C1 segment of cervical spinal cord (tissue), 14 donors: Measurements from ENCODE around the gene PGM1.
"Not testable (repeated sequence)": the region's sequence is repeated elsewhere in the genome, so short reads cannot be mapped to it uniquely, and the experiment has no call there.

Source experiments
- DNase-seq, 14 donors: peaks; one replicate each; lab custom pipeline; 2025; lab: John Stamatoyannopoulos, UW

The PGM1 gene

DNA sequence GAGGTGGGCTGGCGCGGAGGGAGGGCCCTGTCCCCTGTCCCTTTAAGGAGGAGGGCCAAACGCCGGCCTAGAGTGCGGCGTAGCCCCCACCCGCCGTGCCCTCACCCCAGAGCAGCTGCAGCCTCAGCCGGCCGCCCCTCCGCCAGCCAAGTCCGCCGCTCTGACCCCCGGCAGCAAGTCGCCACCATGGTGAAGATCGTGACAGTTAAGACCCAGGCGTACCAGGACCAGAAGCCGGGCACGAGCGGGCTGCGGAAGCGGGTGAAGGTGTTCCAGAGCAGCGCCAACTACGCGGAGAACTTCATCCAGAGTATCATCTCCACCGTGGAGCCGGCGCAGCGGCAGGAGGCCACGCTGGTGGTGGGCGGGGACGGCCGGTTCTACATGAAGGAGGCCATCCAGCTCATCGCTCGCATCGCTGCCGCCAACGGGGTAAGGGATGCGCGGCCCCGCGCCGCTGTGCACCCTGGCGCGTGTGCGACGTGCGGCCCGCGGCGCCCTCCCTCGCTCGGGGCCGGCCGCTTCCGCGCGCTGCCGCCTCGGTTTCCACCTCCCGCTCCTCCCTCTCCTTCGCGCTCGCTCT is at the start of gene PGM1:
Gene PGM1, plus strand, starts transcription at position 109 of the 583 bp plus-strand sequence. Its CDS starts 78 bp downstream, at position 187.
- peak in 13 of 14 donors; percentile 10 to 81 (median 68) for DNase-seq

DNA sequence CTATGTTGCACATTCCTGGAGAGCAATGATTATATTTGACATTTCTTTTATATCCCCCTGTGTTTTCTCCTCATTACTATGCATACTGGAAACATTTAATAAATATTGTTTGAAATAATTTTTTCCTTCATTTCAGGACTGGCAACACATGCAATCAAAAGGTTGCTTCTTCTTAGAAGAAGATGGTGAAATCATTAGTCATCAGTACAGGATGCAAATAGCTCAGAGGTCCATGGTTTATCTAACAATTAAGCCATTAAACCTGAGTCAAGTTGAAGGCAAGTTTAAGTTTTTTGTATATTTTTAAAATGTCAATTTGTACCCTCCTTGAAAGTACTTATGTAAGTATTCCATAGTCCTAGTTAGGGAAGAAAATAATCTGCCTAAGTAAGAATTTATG is 47.4 kb upstream of the PGM1 start:
- DNase-seq = no peak

DNA sequence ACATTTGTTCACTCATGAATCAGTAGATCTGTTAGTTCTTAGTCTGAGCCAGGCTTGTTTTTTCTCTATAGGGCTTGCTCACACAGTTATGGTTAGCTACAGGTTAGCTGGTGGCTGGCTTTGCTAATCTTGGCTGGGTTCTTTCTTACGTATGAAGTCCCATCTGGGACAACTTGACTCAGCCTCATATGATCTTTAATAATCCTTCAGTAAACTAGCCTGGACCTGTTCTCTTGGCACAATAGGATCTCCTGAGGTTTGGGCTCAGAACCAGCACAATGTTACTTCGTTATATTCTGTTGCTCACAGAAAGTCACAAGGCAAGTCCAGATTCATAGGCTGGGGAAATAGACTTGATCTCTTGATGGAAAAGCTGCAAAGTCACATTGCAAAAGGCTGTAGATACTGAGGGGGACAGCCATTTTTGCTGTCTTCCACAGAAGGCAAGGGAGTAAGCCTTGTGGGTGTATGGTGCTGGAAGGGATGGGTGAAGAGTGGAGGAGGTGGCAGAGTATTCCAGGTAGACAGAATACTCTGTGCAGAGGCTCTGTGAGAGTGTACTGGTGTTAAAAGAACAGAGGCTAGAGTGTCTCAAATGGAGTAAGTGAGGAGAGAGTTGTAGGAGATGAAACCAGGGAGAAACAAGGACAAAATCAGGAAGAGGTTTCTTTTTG is 45.5 kb upstream of the PGM1 start:
- no peak for DNase-seq

DNA sequence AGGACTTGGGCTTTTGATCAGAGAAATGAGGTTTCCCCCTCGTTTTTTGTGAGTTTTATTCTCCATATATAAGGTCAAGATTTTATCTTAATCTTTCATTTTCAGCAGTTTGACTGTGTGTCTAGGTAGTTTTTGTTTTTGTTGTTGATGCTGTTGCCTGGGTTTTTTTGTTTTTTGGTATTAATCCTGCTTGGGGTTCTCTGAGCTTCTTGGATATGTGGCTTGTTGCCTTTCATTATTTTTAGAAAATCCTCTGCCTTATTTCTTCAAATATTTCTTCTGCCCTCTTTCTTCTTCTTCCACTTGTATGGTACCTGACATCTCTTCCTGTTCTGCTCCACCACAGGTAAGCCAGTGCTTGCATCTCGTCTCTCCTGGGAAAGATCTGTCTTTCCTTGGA is 44.9 kb upstream of the PGM1 start:
- no peak for DNase-seq

DNA sequence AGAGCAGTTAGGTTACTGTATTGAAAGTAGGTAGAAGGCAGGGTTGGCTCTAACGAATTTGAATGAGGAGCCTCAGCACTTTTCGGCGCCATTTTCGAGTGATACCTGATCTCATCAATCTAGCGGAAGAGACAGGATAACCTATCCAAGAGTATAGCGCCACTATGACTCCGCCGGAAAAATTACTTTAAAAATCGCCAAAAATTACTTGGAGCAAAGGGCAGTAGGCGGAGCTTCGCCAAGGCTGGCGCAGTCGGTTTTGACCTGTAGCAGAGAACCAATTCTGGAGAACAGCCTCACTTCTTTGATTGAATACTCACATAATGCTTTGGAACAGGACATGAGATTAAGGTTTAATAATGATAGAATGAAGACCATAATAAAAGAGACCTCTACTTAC is 44.3 kb upstream of the PGM1 start:
- no peak for DNase-seq

DNA sequence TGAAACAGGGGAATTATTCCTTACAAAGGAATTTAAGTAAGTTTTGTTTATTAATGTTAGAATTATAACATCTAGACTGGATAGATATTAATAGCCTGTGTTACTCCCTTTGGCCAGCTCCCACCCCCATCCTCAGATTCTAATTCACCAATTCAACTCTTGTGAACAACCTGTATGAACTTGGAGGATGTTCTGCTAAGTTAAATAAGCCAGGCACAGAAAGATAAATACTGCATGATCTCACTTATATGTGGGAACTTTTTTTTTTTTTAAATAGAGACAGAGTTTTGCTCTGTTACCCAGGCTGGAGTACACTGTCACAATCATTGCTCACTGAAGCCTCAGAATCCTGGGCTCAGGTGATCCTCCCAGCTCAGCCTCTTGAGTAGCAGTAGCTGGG is 37.7 kb upstream of the PGM1 start:
- no peak for DNase-seq

DNA sequence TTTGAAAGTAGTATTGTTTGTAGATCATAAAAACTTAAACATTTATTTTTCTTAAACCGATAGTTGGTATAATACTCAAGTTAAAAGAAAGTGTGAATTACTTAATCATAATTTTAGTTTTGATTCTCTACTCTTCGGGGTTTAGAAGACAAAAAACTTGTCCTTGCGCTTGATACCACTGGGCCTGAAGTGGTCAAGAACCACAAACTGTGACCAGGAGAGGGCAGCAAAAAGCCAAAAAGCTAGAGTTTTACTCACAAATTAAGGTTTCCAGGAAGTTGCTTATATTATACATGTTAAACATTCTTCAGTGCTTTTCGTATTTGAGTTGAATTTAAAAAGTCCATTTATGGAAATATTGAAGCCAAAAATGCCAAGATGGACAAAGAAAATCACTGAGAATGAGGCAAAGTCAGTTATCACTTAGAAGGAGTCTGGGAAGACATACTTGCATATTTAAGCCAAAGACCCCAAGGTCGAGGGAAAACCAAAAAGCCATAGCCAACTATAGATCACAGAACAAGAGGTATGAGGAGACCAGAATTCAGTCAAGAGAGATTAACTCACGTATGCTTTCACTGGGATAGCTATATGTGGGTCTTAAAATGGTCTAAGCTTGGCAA is 35.7 kb upstream of the PGM1 start:
- DNase-seq = peak in 1 of 14 donors; percentile 0

DNA sequence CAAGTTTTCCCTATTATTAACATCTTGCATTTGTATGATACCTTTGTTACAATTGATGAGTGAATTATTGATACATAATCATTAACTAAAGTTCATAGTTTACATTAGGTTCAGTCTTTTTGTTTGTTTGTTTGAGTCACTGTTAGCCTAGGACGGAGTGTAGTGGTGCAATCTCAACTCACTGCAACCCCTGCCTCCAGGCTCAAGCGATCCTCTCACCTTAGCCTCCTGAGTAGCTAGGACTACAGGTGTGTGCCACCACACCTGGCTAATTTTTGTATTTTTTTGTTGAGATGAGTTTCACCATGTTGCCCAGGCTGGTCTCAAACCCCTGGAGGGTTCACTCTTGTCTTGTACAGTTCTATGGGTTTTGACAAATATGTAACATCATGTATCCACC is 33.9 kb upstream of the PGM1 start:
- no peak for DNase-seq

DNA sequence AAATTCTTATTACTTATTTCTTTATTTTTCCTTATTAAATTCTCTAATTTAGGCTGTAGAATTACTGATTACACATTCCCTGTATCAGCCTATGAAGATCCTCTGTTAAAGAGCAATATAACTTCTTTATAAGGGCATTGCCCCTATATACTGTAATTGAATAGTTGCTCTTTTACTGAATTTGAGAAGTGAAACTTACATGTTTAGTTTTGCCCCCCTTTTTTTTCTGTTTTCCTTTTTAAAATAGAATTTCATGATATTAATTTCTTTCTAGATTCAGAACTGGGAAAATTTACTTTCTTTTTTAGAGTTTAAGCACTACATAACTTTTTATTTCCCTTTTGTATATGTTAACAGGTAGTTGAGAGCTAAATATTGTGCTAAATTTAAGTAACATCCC is 29.5 kb upstream of the PGM1 start:
- DNase-seq = no peak

DNA sequence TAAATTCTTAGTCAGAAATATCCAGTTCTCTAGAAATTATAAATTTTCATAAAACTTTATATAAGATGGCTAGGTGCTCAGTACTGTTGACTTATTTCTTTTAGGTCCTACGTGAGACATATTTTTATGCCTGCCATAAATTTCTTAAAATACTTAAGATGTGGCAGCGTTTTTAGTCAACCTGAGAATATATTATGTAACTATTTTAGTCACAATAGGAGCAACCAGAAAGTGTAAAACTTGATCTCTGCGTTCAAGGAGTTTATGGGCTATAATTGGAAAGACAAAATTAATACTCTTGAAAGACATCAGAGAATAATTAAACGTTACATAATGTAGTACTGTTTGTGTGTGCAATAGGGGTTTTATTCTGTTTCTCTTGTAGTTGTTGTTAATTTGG is 24.1 kb upstream of the PGM1 start:
- no peak for DNase-seq

DNA sequence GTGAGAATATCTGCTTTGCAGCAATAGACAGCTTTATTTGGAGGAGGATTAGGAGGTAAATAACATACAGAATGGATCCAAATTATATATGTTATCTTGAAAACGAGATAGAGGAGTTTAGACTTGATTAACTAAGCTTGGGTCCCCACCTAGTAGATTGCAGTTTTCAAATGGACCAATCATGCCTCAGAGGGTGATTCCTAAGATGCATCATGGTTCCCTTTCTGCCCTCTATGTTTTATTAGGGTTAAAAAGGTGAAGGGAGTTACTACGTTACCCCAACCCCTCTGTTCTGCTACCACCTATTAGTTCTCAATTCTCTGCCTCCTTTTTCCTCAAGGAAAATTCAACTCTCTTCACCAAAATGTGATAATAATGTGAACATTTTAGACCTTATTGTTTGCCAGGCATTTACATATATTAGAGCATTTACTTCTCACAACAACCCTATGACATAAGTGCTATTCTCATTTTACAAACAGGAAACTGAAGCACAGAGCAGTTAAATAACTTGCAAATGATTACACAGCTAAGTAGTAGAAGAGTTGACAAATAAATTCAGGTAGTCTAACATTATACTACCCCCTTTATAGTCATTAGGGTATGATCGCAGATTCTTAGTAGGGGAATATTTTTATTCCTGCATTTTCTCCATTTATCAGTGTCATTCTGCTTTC is 23.4 kb upstream of the PGM1 start:
- DNase-seq = no peak

DNA sequence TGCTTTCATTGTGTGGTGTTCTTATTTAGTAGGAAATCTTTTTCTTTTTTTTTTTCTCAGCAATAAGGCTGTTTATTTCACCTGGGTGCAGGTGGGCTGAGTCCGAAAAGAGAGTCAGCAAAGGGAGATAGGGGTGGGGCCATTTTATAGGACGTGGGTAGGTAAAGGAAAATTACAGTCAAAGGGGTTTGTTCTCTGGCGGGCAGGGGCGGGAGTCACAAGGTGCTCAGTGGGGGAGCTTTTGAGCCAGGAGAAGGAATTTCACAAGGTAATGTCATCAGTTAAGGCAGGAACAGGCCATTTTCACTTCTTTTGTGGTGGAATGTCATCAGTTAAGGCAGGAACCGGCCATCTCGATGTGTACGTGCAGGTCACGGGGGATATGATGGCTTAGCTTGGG is 20.5 kb upstream of the PGM1 start:
- DNase-seq = not testable (repeated sequence)

DNA sequence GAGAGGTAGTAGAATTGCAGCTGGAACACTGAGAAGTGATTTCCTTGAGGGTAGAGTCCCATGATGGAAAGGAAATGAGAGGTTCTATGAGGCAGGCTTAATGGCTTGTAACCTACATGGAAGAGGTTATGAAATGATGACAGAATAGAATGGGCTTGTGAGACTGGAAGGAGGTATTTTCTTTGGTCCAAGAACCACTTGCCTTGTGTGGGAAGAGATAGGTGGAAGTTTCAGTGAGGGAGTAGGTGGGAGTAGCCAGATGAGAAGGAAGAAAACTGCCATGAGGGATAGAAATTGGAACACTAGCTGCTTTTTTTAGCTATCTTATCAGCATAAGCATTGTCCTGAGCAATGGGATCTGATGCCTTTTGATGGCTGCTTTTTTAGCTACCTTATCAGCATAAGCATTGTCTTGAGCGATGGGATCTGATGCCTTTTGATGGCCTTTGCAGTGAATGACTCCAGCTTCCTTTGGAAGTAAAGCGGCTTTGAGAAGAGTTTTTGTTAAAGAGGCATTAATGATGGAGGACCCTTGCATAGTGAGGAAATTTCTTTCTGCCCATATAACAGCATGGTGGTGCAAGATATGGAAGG is 18.9 kb upstream of the PGM1 start:
- DNase-seq = not testable (repeated sequence)

DNA sequence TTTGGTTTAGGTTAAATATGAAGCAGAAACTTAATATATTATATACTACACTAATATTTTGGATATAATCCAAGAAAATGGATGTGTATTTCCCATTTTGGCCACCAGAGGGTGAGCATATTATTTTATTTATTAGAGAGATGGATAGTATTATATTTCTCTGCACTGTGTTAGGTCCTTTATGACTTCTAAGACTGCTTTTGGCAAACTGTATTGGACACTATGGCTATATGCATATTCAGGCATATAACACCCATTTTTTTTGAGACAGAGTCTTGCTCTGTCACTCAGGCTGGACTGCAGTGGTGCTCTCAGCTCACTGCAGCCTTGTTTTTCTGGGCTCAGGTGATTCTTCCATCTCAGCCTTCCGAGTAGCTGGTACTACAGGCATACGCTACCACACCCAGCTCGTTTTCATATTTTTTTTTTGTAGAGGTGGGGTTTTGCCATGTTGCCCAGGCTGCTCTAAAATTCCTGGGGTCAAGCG is 17.8 kb upstream of the PGM1 start:
- DNase-seq = peak in 1 of 14 donors; percentile 12

DNA sequence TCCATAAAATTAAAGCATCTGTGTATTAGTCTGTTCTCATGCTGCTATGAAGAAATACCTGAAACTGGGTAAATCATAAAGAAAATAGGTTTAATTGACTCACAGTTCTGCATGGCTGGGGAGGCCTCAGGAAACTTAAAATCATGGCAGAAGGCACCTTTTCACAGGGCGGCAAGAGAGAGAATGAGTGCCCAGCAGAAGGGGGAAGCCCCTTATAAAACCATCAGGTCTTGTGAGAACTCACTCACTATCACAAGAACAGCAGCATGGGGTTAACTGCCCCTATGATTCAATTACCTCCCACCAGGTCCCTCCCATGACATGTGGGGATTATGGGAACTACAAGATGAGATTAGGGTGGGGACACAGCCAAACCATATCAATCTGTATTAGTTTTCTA is 6.9 kb upstream of the PGM1 start:
- DNase-seq = not testable (repeated sequence)

DNA sequence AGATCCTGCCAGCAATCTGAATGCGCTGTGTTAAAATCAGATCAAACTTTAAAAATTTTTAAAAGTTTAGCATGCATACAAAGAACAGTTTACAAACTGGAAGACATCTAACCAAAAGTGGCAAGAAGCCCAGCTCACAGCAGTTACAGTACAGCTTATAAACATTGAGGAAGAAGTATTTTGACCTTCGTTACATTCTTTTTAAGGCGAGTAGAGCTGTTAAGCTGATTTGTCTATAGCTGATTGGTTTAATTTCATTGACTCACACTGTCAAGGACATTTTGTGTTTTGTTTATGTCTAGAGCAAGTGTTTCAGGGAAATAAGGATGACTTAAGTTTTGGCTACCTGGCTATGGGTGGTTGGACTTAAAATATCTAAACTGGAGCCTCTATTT is 3.0 kb upstream of the PGM1 start:
- DNase-seq = no peak

DNA sequence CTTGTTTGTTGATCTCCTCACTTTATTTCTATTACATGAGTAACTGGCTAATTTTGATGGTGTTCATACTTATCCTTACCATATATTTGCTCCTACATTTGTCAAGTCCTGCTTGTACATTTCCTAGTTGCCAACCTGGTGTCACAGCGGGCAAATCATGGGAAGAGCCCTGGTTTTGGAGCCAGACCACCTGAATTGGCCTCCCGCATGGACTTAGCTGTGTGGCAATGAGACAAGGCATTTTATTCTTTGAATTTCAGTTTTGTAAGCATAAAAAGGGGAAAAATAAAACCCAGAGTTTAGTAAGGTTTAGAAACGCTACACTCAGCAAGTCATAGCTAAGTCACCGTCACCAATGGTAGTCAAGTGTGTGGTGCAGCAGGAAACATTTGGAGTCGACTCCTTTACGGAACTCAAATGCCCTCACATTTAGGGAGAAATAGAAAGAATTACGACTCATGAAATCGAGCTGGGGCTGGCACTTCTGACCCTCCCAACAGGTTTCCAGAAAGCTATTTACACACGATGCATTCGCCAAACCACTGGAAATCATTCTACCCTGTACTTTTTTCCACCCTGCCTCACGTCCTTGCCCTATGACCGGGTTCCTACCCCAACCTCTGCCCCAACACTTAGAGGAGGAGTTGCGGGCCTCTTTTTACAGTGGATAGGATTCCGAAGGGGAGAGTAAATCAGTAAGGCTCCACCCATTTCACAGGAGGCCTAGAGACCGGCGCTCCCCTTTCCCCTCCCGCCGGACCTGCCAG is 492 bp upstream of the PGM1 start:
- DNase-seq = peak in 4 of 14 donors; percentile 11 to 68 (median 34)

DNA sequence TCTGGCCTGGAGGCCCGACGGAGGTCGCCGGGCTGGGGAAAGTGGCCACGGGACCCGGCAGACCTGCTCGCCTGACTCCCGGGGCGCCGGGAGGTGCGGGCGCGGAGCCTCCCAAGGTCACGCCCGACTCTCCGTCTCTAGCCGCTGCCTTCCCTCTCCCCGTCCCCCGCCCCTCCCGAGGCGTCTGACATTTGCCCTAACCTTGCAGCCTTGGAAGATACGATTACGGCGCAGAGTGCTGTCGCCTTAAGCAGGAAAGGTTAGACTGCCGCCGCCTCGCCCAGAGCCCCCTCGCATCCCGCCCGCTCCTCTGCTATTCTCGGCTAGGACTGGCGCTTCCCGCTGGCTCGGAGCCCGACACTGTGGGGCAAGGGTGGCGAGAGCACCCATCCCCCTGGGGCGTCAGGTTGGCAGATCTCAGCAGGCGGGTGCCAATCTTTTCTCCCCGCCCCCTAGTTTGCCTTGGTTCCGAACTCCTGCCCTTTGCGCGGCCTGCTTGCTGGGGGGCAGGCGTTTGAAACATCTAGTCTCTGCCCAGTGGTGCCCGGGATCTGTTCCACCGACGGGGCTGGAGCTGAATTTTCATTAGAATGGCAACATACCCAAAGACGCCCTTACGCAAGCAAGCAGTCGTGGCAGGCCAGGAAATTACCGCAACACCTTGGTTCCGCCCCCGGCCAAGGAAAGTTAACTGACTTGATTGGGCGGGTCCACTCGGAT is 835 bp downstream of the PGM1 start:
- peak in 12 of 14 donors; percentile 29 to 71 (median 54) for DNase-seq

DNA sequence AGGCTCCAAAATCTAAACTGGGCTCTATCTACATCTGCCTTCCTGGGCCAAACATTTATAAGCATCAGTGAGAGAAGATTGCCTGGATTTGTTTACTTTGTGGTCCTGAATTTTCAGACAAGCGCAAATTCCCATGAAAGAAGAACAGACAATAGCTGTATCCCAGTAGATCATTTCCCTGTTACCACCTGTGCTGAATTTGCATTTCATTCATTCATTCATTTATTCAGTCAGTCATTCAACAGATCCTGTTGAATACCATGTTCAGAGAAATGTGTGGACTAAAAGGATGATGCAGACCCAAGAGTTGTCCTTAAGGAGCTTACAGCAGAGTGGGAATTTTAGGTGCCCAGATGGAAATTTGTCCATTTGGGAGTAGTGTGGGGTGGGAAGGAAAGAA is 2.2 kb downstream of the PGM1 start:
- no peak for DNase-seq

DNA sequence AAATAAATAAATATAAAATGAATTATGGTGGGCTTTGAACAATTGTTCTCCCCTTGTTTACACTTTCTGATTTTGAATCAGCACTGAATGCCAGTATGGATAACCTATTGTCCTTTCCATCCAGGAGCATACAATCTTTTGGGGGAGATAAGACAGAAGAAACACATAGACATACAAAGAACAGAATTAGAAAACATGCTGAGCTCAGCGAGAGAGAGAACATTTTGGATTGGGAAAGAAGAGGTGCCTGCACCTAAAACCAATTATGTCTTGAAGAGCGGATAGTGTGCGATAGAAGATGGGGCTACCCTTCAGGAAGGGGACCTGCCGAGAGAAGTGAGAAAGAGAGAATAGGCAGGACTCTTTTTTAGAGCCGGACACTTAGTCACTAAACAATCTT is 6.6 kb downstream of the PGM1 start:
- no peak for DNase-seq

DNA sequence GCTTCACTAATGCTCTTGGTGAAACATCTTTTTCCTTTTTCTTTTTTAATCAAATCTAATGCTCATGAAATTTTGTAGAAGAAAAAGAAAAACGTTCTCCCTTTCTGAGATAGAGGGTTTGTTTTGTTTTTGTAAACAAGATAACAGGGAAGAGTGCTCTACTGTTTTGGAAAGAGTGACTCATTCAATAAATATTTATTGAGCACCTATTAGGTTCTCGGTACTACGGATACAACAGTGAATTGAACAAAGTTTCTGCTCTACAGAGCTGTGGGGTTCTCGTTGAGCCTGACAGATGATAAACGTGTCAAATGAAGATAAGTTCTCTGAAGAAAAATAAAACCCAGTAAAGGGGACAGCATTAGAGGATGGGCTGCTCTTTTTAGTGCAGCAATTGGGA is 7.0 kb downstream of the PGM1 start:
- no peak for DNase-seq
